Skeletal muscle tissue (tissue), 4 donors: ENCODE measurements around the gene NME3. TPM values are rescaled to one million over a fixed set of nuclear protein-coding genes. Genes with fewer than 3 reads are reported as not detected.

Source experiments
- H3K27ac ChIP-seq: one replicate; pipeline ENCODE4 v1.7.0; 2013; ENCODE audit warnings: mild to moderate bottlenecking, low read depth, low read length, inconsistent platforms
- H3K27me3 ChIP-seq, 3 donors: one replicate each; pipeline ENCODE4 v1.7.0; 2013; ENCODE audit warnings: low read length in 3 of 3; ENCODE audit not compliant: control insufficient read depth in 3 of 3, insufficient read depth in 3 of 3
- H3K36me3 ChIP-seq, 3 donors: one replicate each; pipeline ENCODE4 v1.7.0; 2013; ENCODE audit warnings: low read length in 3 of 3; ENCODE audit not compliant: control insufficient read depth in 3 of 3, insufficient read depth in 3 of 3
- H3K4me1 ChIP-seq, 3 donors: one replicate each; pipeline ENCODE4 v1.7.0; 2013; ENCODE audit warnings: low read length in 3 of 3, mild to moderate bottlenecking in 3 of 3; ENCODE audit not compliant: control insufficient read depth in 3 of 3, insufficient read depth in 3 of 3
- H3K4me3 ChIP-seq, 3 donors: one replicate each; pipeline ENCODE4 v1.7.0; 2013; ENCODE audit warnings: low read length in 3 of 3
- H3K9ac ChIP-seq, 3 donors: one replicate each; pipeline ENCODE4 v1.7.0; 2013; ENCODE audit warnings: low read length in 3 of 3, mild to moderate bottlenecking in 3 of 3, moderate library complexity in 2 of 3, low read depth in 1 of 3
- H3K9me3 ChIP-seq, 3 donors: one replicate each; pipeline ENCODE4 v1.7.0; 2013; ENCODE audit warnings: low read length in 3 of 3; ENCODE audit not compliant: control insufficient read depth in 3 of 3
- total RNA-seq: library from RNA; depleted of rRNA; stranded (reverse); fragments of >200 nt; gene quantifications from one replicate; pipeline ENCODE4 v1.2.3, GENCODE V29; 2014
- donor health status: Osteomylitis.

Gene NME3
- total RNA-seq, 1 donor from 2014 or later: 20.4 TPM

GRCh38 chr16:1769402-1770300 is 1.7 kb downstream of the NME3 start:
- Histone ChIP-seq H3K4me3 (peak overlapping the region in 2 of 3 donors; percentile 6 to 90), H3K27ac (no peak overlapping the region), H3K9ac (peak overlapping the region in 2 of 3 donors; percentile 70 to 95), H3K4me1 (peaks cover 26 to 38% (median 32%) of the 10 kb centered on the region in 3 donors), H3K9me3 (no peaks in the 10 kb centered on the region), H3K36me3 (peaks cover 29 to 34% (median 34%) of the 10 kb centered on the region in 3 donors), H3K27me3 (no peaks in the 10 kb centered on the region)

- peaks cover 18 to 30% (median 24%) of the 10 kb centered on the region in 3 donors for H3K4me1 ChIP-seq
- no peak overlapping the region for H3K9ac ChIP-seq
- peaks cover 30 to 42% (median 40%) of the 10 kb centered on the region in 3 donors for H3K36me3 ChIP-seq
- H3K27ac ChIP-seq: no peak overlapping the region
- no peak overlapping the region for H3K4me3 ChIP-seq
- no peaks in the 10 kb centered on the region for H3K9me3 ChIP-seq
- H3K27me3 ChIP-seq: no peaks in the 10 kb centered on the region
These were observed 2.5 kb downstream of the NME3 start for GRCh38 chr16:1768767-1769401.

- Histone ChIP-seq H3K9ac (no peak overlapping the region), H3K4me3 (no peak overlapping the region), H3K27ac (no peak overlapping the region), H3K4me1 (peaks cover 13 to 24% (median 20%) of the 10 kb centered on the region in 3 donors), H3K27me3 (no peaks in the 10 kb centered on the region), H3K9me3 (no peaks in the 10 kb centered on the region), H3K36me3 (peaks cover 31 to 43% (median 40%) of the 10 kb centered on the region in 3 donors)
These were observed 3.1 kb downstream of the NME3 start for GRCh38 chr16:1768061-1768766.

- H3K36me3 ChIP-seq: peaks cover 35 to 51% (median 46%) of the 10 kb centered on the region in 3 donors
- no peak overlapping the region for H3K9ac ChIP-seq
- no peak overlapping the region for H3K27ac ChIP-seq
- H3K4me1 ChIP-seq: peaks cover 13 to 21% (median 18%) of the 10 kb centered on the region in 3 donors
- H3K4me3 ChIP-seq: no peak overlapping the region
- no peaks in the 10 kb centered on the region for H3K27me3 ChIP-seq
- no peaks in the 10 kb centered on the region for H3K9me3 ChIP-seq
These were observed 4.0 kb downstream of the NME3 start for GRCh38 chr16:1767116-1767994.

GRCh38 chr16:1766701-1767100 is 4.6 kb downstream of the NME3 start:
- Histone ChIP-seq H3K36me3 (peaks cover 38 to 53% (median 49%) of the 10 kb centered on the region in 3 donors), H3K9ac (no peak overlapping the region), H3K9me3 (no peaks in the 10 kb centered on the region)

GRCh38 chr16:1766231-1766630 is 5.1 kb downstream of the NME3 start:
- H3K4me3 ChIP-seq: no peak overlapping the region
- H3K9me3 ChIP-seq: no peaks in the 10 kb centered on the region
- H3K4me1 ChIP-seq: peaks cover 6 to 14% (median 11%) of the 10 kb centered on the region in 3 donors
- peaks cover 38 to 53% (median 50%) of the 10 kb centered on the region in 3 donors for H3K36me3 ChIP-seq
- no peaks in the 10 kb centered on the region for H3K27me3 ChIP-seq
- H3K9ac ChIP-seq: no peak overlapping the region
- H3K27ac ChIP-seq: no peak overlapping the region

More at GRCh38 chr16:1766701-1767100, 4.6 kb downstream of the NME3 start:
- Histone ChIP-seq H3K4me1 (peaks cover 6 to 15% (median 11%) of the 10 kb centered on the region in 3 donors), H3K4me3 (no peak overlapping the region), H3K27me3 (no peaks in the 10 kb centered on the region), H3K27ac (no peak overlapping the region)

GRCh38 chr16:1765826-1766225 is 5.5 kb downstream of the NME3 start:
- Histone ChIP-seq H3K27ac (no peak overlapping the region), H3K9me3 (no peaks in the 10 kb centered on the region), H3K4me3 (no peak overlapping the region), H3K36me3 (peaks cover 41 to 56% (median 54%) of the 10 kb centered on the region in 3 donors), H3K27me3 (no peaks in the 10 kb centered on the region), H3K4me1 (peaks cover 6 to 13% (median 11%) of the 10 kb centered on the region in 3 donors), H3K9ac (no peak overlapping the region)

GRCh38 chr16:1764971-1765370 is 6.4 kb downstream of the NME3 start:
- Histone ChIP-seq H3K4me1 (peaks cover 0 to 5% (median 3%) of the 10 kb centered on the region in 3 donors), H3K9me3 (no peaks in the 10 kb centered on the region), H3K36me3 (peaks cover 48 to 64% (median 62%) of the 10 kb centered on the region in 3 donors), H3K27me3 (no peaks in the 10 kb centered on the region), H3K27ac (no peak overlapping the region), H3K9ac (no peak overlapping the region), H3K4me3 (no peak overlapping the region)
